Thyroid gland (tissue), 4 donors: ENCODE measurements around the gene TSHZ1.

Source experiments
- CTCF ChIP-seq, 6 experiments: fragments of 200-600 bp in 3 of 6; fragments of 450-650 bp in 3 of 6; sonication (generic) in 3 of 6; IDR thresholded peaks; one replicate each; pipeline ENCODE4 v1.5.1; 2016 to 2019; ENCODE audit warnings: antibody characterized with exemption in 6 of 6, mild to moderate bottlenecking in 2 of 6, inconsistent platforms in 1 of 6, moderate library complexity in 1 of 6
- POLR2A ChIP-seq, 2 donors: fragments of 450-650 bp; IDR thresholded peaks; one replicate each; pipeline ENCODE4 v1.6.1; 2017; ENCODE audit warnings: antibody characterized with exemption in 2 of 2, mild to moderate bottlenecking in 2 of 2, moderate library complexity in 1 of 2

DNA sequence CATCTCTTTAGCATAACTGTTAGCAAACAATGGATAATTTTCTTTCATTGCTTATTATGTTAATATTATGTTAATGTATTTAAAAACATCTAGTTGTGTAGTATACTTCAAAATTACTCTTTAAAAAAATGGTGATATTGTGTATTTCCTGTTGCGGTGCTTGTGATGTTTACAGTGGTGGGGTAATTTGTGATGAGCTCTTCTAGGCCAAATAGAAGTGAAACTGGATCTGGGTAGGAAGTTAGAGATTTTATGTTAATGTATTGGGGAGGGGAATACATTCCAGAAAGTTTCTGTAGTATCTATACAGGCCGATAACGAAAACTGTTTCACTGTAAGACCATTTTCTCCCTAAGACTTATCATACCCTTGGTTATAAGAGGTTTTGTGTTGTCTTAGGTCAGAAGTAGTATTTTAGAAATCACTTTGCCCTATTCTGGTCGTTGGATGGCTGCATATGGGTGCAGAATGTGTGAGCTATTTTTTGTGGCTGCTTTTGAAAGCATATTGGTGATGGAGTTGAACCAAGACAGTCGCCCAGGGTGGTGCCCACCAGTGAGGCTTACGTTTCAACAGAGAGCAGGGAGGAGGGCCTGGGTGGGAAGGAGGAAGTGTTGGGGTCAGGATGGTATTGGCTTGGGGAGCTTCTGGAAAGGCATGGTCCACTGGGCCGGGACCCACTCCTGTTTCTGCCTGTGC lies 5.8 kb downstream of the TSHZ1 start:
- TF ChIP-seq CTCF (IDR thresholded peaks at IDR 0.05) (no peak), POLR2A (IDR thresholded peaks at IDR 0.05) (no peak)
